HG03558 (cell line): Measurements from ENCODE around the gene TEX29.

ENCODE experiments used
- ATAC-seq: cut with Tn5 transposase; IDR thresholded peaks from one replicate; pipeline ENCODE4 v1.9.1; 2021; ENCODE audit warnings: moderate number of reproducible peaks; ENCODE audit not compliant: unreplicated experiment; ENCODE audit errors: extremely low read depth

Gene TEX29

GRCh38 chr13:111319998-111320911, at the start of gene TEX29:
Gene TEX29, plus strand, starts transcription at chr13:111320642. Its CDS starts 249 bp downstream, at chr13:111320891.
- ATAC-seq: no peak

- ATAC-seq: no peak
Observed at GRCh38 chr13:111270765-111271698, 49.4 kb upstream of the TEX29 start.

- ATAC-seq: no peak
Observed at GRCh38 chr13:111272117-111272516, 48.3 kb upstream of the TEX29 start.

- no peak for ATAC-seq
Observed at GRCh38 chr13:111275382-111275781, 45.1 kb upstream of the TEX29 start.

GRCh38 chr13:111275995-111276618, 44.3 kb upstream of the TEX29 start:
- ATAC-seq: no peak

- no peak for ATAC-seq
Observed at GRCh38 chr13:111278258-111278657, 42.2 kb upstream of the TEX29 start.

- no peak for ATAC-seq
Observed at GRCh38 chr13:111278743-111279652, 41.4 kb upstream of the TEX29 start.

GRCh38 chr13:111280226-111280625, 40.2 kb upstream of the TEX29 start:
- no peak for ATAC-seq

- no peak for ATAC-seq
Observed at GRCh38 chr13:111280681-111281585, 39.5 kb upstream of the TEX29 start.

GRCh38 chr13:111281751-111282311, 38.6 kb upstream of the TEX29 start:
- ATAC-seq: no peak

GRCh38 chr13:111282425-111282824, 38.0 kb upstream of the TEX29 start:
- no peak for ATAC-seq

- no peak for ATAC-seq
Observed at GRCh38 chr13:111282997-111283396, 37.4 kb upstream of the TEX29 start.

- ATAC-seq: no peak
Observed at GRCh38 chr13:111283457-111283856, 37.0 kb upstream of the TEX29 start.

- ATAC-seq: no peak
Observed at GRCh38 chr13:111283991-111284390, 36.5 kb upstream of the TEX29 start.

GRCh38 chr13:111284565-111284964, 35.9 kb upstream of the TEX29 start:
- ATAC-seq: no peak

- no peak for ATAC-seq
Observed at GRCh38 chr13:111286162-111286561, 34.3 kb upstream of the TEX29 start.

- ATAC-seq: no peak
Observed at GRCh38 chr13:111286749-111287148, 33.7 kb upstream of the TEX29 start.

- no peak for ATAC-seq
Observed at GRCh38 chr13:111287201-111287600, 33.2 kb upstream of the TEX29 start.
